HG02798 (cell line): ENCODE results near the gene FRRS1L.

Experiments
- ATAC-seq: cut with Tn5 transposase; IDR thresholded peaks from one replicate; pipeline ENCODE4 v1.9.1; 2021; ENCODE audit warnings: mild to moderate bottlenecking; ENCODE audit not compliant: unreplicated experiment, poor library complexity

FRRS1L gene

DNA sequence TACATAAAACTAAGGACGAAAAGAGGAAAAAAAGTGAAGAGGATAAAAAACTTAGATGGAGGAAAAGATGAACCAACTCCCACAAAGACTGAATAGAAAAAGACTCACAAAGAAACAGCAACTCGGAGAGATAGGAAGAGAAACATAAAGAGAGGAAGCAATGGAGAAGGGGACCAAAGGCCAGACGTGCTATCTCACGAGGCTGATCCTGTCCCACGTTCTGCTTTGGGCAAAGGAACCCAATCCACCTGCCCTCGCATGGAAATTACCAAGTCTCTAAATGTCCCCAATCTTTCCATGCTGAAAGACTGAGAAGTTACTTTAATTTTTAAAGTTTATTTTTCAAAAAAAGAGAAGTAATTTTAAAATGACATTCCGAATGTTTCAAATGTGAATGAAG lies 83.9 kb downstream of the FRRS1L start:
- ATAC-seq, result no peak

- ATAC-seq, result no peak
These were observed 84.9 kb downstream of the FRRS1L start for GRCh38 chr9:109082091-109082620.
